Measurements from ENCODE around the gene GPATCH3.
"Not testable (repeated sequence)": the region's sequence is repeated elsewhere in the genome, so short reads cannot be mapped to it uniquely, and the experiment has no call there.

GPATCH3 gene

GRCh38 chr1:26848941-26849774 is 51.1 kb downstream of the GPATCH3 start:
- FAIRE-seq, result no peak
- DNase-seq (ENCODE audit: insufficient read length, low spot score), result no peak

GRCh38 chr1:26848499-26848898 is 51.8 kb downstream of the GPATCH3 start:
- FAIRE-seq (no peak), DNase-seq (ENCODE audit: insufficient read length, low spot score) (no peak)

- not testable (repeated sequence) for FAIRE-seq; DNase-seq (ENCODE audit: insufficient read length, low spot score)
Observed at GRCh38 chr1:26847826-26848225, 52.4 kb downstream of the GPATCH3 start.

- FAIRE-seq, result no peak
Observed at GRCh38 chr1:26844424-26845196, 55.7 kb downstream of the GPATCH3 start.

More at GRCh38 chr1:26844424-26845196, 55.7 kb downstream of the GPATCH3 start:
- no peak for DNase-seq (ENCODE audit: insufficient read length, low spot score)

Measured in GM19239 (cell line).